ENCODE data around the gene CLCF1. TPM values are rescaled to one million over a fixed set of nuclear protein-coding genes. Genes with fewer than 3 reads are reported as not detected.
A peak's percentile ranks its signal among the peaks of the same experiment; 100 is the strongest.

CLCF1 gene
- total and polyA plus RNA-seq, 2 donors from 2014 or later: 5.7 to 15.8 TPM

DNA sequence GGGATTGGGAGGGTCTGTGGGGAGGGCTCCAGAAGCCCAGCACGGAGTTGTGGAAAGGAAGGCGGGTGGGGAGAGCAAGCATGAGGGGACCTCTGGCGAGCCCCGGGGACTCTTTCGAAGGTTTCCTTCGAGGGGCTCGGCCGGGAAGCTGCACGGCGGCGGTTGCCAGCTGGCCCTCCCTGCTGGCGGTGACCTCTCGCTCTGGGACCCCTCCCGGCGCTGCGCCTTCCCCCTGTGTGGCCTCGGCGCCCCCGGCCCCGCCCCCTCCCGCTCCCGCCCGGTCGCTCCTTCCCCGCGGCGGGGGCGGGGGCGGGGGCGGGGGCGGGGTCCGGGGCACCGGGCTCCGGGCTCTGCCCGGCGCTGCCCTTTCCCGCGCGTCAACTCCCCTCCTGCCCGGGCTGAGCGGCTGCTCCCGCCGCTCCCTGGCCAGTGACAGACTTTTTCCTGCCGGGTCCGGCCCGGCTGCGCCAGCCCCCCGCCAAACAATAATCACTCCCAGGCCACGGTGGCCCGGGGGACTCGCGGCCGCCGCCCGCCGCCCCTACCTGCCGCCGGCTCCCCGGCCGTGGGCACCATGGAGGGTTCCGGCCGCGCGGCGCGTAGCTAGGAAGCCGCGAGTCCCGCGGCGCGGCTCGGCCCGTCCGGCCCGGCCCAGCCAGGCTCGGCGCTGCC lies 941 bp downstream of the CLCF1 start:
- H3K4me1 ChIP-seq (ENCODE audit: control insufficient read depth in 2 of 3, insufficient read depth in 2 of 3, low read depth in 1 of 3, low read length in 3 of 3): peaks cover 3 to 42% (median 22%) of the 10 kb centered on the region in 3 donors
- H3K9me3 ChIP-seq (ENCODE audit: control insufficient read depth in 2 of 3, insufficient read depth in 1 of 3, low read length in 3 of 3): no peaks in the 10 kb centered on the region
- H3K4me3 ChIP-seq (ENCODE audit: low read length in 3 of 3): peak overlapping the region in 2 of 3 donors; percentile 11 to 57
- no peaks in the 10 kb centered on the region for H3K27me3 ChIP-seq (ENCODE audit: control insufficient read depth, insufficient read depth, low read length)
- FAIRE-seq: no peak
- intact Hi-C loops (cut with DNase I): no loop called here
- H3K36me3 ChIP-seq (ENCODE audit: control insufficient read depth in 2 of 3, insufficient read depth in 3 of 3, low read length in 3 of 3): no peaks in the 10 kb centered on the region
- peak overlapping the region in 2 of 3 donors; percentile 1 to 61 for H3K9ac ChIP-seq (ENCODE audit: low read length in 3 of 3)
- peak overlapping the region; percentile 92 to 96 for H3K27ac ChIP-seq (ENCODE audit: low read depth in 2 of 2, low read length in 2 of 2)
- peak; percentile 44 to 87 (median 69) for DNase-seq
- TF ChIP-seq, protein P1, sequence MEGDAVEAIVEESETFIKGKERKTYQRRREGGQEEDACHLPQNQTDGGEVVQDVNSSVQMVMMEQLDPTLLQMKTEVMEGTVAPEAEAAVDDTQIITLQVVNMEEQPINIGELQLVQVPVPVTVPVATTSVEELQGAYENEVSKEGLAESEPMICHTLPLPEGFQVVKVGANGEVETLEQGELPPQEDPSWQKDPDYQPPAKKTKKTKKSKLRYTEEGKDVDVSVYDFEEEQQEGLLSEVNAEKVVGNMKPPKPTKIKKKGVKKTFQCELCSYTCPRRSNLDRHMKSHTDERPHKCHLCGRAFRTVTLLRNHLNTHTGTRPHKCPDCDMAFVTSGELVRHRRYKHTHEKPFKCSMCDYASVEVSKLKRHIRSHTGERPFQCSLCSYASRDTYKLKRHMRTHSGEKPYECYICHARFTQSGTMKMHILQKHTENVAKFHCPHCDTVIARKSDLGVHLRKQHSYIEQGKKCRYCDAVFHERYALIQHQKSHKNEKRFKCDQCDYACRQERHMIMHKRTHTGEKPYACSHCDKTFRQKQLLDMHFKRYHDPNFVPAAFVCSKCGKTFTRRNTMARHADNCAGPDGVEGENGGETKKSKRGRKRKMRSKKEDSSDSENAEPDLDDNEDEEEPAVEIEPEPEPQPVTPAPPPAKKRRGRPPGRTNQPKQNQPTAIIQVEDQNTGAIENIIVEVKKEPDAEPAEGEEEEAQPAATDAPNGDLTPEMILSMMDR (IDR thresholded peaks at IDR 0.05; ENCODE audit: borderline replicate concordance, extremely low read depth, insufficient read depth): no peak

DNA sequence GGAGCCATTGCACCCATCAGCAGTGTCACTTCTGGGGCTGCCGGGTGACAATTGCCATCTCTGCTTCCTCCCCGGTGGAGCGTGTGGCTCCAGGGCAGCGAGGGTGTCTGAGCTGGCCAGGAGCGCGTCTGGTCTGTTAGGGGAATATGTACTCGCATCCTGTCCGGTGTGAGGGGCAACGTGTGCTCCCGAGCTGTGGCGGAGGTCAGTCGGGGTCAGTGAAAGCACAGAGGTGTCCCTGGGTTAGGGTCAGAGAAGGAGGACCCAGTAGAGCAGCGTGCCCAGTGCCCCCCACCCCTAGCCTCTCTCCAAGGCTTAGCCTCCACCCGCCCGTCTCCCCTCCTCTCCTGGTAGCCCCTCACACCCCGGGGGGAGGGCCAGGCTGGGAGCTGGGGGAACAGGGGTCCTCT lies 1.5 kb downstream of the CLCF1 start:
- H3K4me1 ChIP-seq (ENCODE audit: control insufficient read depth in 2 of 3, insufficient read depth in 2 of 3, low read depth in 1 of 3, low read length in 3 of 3): peaks cover 3 to 37% (median 25%) of the 10 kb centered on the region in 3 donors
- DNase-seq: peak in 1 of 5 donors; percentile 82
- no peaks in the 10 kb centered on the region for H3K9me3 ChIP-seq (ENCODE audit: control insufficient read depth in 2 of 3, insufficient read depth in 1 of 3, low read length in 3 of 3)
- TF ChIP-seq, protein P1 (IDR thresholded peaks at IDR 0.05; ENCODE audit: borderline replicate concordance, extremely low read depth, insufficient read depth): no peak
- intact Hi-C loops (cut with DNase I): no loop called here
- FAIRE-seq: no peak
- no peaks in the 10 kb centered on the region for H3K27me3 ChIP-seq (ENCODE audit: control insufficient read depth, insufficient read depth, low read length)
- H3K36me3 ChIP-seq (ENCODE audit: control insufficient read depth in 2 of 3, insufficient read depth in 3 of 3, low read length in 3 of 3): no peaks in the 10 kb centered on the region
- H3K4me3 ChIP-seq (ENCODE audit: low read length in 3 of 3): peak overlapping the region; percentile 11 to 57 (median 56)
- peak overlapping the region; percentile 33 to 63 for H3K27ac ChIP-seq (ENCODE audit: low read depth in 2 of 2, low read length in 2 of 2)
- peak overlapping the region in 2 of 3 donors; percentile 1 to 61 for H3K9ac ChIP-seq (ENCODE audit: low read length in 3 of 3)

DNA sequence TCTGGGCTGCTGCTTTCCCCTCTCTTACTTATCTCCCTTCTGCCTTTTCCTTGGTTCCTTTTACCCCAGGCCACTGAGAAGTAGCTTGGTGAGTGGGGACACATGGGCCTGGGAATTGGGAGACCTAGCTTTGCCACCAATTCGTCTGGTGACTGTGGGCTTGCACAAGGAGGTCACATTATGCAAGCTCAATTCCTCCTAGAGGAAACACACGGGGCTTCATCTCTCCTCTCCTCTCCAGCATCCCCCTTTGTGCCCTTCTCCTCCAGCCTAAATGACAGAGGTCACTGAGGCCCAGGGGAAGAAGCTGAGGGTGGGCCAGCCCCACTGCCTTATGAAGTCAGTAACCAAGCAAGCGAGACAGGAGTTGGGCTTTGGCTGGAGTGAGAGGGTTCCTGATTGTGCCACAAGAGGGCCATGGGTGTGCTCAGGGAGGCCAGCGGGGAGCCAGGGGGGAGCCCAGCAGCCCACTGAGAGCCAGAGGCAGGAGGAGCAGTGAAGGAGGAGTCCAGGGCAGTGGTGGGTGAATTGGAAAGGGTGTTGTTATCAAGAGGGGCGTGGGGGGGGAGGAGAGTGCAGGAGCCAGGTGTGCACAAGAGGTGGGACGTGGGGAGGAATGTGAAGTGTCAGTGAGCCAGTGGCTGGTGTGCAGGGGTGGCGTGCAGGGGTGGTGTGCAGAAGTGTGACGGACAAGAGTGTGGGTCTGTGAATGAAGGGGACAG lies 2.0 kb downstream of the CLCF1 start:
- intact Hi-C loops (cut with DNase I): no loop called here
- H3K27ac ChIP-seq (ENCODE audit: low read depth in 2 of 2, low read length in 2 of 2): peak overlapping the region; percentile 33 to 51
- FAIRE-seq (no peak), DNase-seq (peak in 3 of 5 donors; percentile 78 to 86 (median 84))
- TF ChIP-seq, protein P1 (IDR thresholded peaks at IDR 0.05; ENCODE audit: borderline replicate concordance, extremely low read depth, insufficient read depth): peak; percentile 37
- peaks cover 3 to 34% (median 25%) of the 10 kb centered on the region in 3 donors for H3K4me1 ChIP-seq (ENCODE audit: control insufficient read depth in 2 of 3, insufficient read depth in 2 of 3, low read depth in 1 of 3, low read length in 3 of 3)
- peak overlapping the region in 1 of 3 donors; percentile 61 for H3K9ac ChIP-seq (ENCODE audit: low read length in 3 of 3)
- peak overlapping the region in 2 of 3 donors; percentile 56 to 57 for H3K4me3 ChIP-seq (ENCODE audit: low read length in 3 of 3)
- H3K9me3 ChIP-seq (ENCODE audit: control insufficient read depth in 2 of 3, insufficient read depth in 1 of 3, low read length in 3 of 3): no peaks in the 10 kb centered on the region
- no peaks in the 10 kb centered on the region for H3K36me3 ChIP-seq (ENCODE audit: control insufficient read depth in 2 of 3, insufficient read depth in 3 of 3, low read length in 3 of 3)
- H3K27me3 ChIP-seq (ENCODE audit: control insufficient read depth, insufficient read depth, low read length): no peaks in the 10 kb centered on the region
